ENCODE data around the gene MYO5B. TPM values are rescaled to one million over a fixed set of nuclear protein-coding genes. Genes with fewer than 3 reads are reported as not detected.

MYO5B gene
- total RNA-seq, 1 donor from 2014 or later = 0.21 TPM

GRCh38 chr18:50199921-50200320 is 5.0 kb upstream of the MYO5B start:
- no peak for DNase-seq (ENCODE audit: low spot score in 2 of 2)
- intact Hi-C loops (cut with DNase I) = loop anchor here (5.0 kb wide), 1 partner anchor 188 kb away; no protein-coding TSS in a partner anchor
- H3K27me3 ChIP-seq = no peaks in the 10 kb centered on the region
- H3K4me1 ChIP-seq = no peaks in the 10 kb centered on the region
- H3K36me3 ChIP-seq = no peaks in the 10 kb centered on the region
- H3K9me3 ChIP-seq = no peaks in the 10 kb centered on the region
- no peak overlapping the region for H3K27ac ChIP-seq
- no peak overlapping the region for H3K4me3 ChIP-seq
- no peak for TF ChIP-seq CTCF (IDR thresholded peaks at IDR 0.05)

GRCh38 chr18:50199346-50199855 is 4.5 kb upstream of the MYO5B start:
- TF ChIP-seq CTCF (IDR thresholded peaks at IDR 0.05) = no peak
- no peak overlapping the region for H3K4me3 ChIP-seq
- intact Hi-C loops (cut with DNase I) = loop anchor here (5.0 kb wide), 1 partner anchor 187 kb away; no protein-coding TSS in a partner anchor
- no peak for DNase-seq (ENCODE audit: low spot score in 2 of 2)
- H3K36me3 ChIP-seq = no peaks in the 10 kb centered on the region
- H3K27ac ChIP-seq = no peak overlapping the region
- H3K9me3 ChIP-seq = no peaks in the 10 kb centered on the region
- H3K4me1 ChIP-seq = no peaks in the 10 kb centered on the region
- H3K27me3 ChIP-seq = no peaks in the 10 kb centered on the region

- H3K4me1 ChIP-seq = peaks cover 0 to 3% of the 10 kb centered on the region in 2 donors
- no peaks in the 10 kb centered on the region for H3K9me3 ChIP-seq
- TF ChIP-seq CTCF (IDR thresholded peaks at IDR 0.05) = no peak
- no peaks in the 10 kb centered on the region for H3K36me3 ChIP-seq
- no peaks in the 10 kb centered on the region for H3K27me3 ChIP-seq
- DNase-seq (ENCODE audit: low spot score in 2 of 2) = no peak
- no peak overlapping the region for H3K4me3 ChIP-seq
- intact Hi-C loops (cut with DNase I) = loop anchor here (5.0 kb wide), 1 partner anchor 184 kb away; no protein-coding TSS in a partner anchor
- no peak overlapping the region for H3K27ac ChIP-seq
These were observed 1.3 kb upstream of the MYO5B start for GRCh38 chr18:50196261-50196660.

- Histone ChIP-seq H3K9me3 (no peaks in the 10 kb centered on the region), H3K4me3 (no peak overlapping the region), H3K36me3 (no peaks in the 10 kb centered on the region), H3K27me3 (no peaks in the 10 kb centered on the region), H3K4me1 (peaks cover 0 to 3% of the 10 kb centered on the region in 2 donors), H3K27ac (no peak overlapping the region)
- TF ChIP-seq CTCF (IDR thresholded peaks at IDR 0.05) = no peak
- intact Hi-C loops (cut with DNase I) = loop anchor here (2.0 to 5.0 kb wide), 2 partner anchors 145 to 183 kb away; no protein-coding TSS in a partner anchor
- no peak for DNase-seq (ENCODE audit: low spot score in 2 of 2)
These were observed 742 bp upstream of the MYO5B start for GRCh38 chr18:50195689-50196088.

- no peak overlapping the region for H3K27ac ChIP-seq
- H3K36me3 ChIP-seq = no peaks in the 10 kb centered on the region
- no peak for DNase-seq (ENCODE audit: low spot score in 2 of 2)
- intact Hi-C loops (cut with DNase I) = loop anchor here (2.0 kb wide), 1 partner anchor 143 kb away; no protein-coding TSS in a partner anchor
- no peaks in the 10 kb centered on the region for H3K9me3 ChIP-seq
- peak overlapping the region; percentile 63 to 72 for H3K4me3 ChIP-seq
- peaks cover 0 to 3% of the 10 kb centered on the region in 2 donors for H3K4me1 ChIP-seq
- H3K27me3 ChIP-seq = no peaks in the 10 kb centered on the region
- TF ChIP-seq CTCF (IDR thresholded peaks at IDR 0.05) = no peak
These were observed 934 bp downstream of the MYO5B start for GRCh38 chr18:50193796-50194630.

Data from ascending aorta (tissue), 2 donors.